MM.1S (cell line): ENCODE results near the gene ACBD4.

Experiments
- DNase-seq: peaks from one replicate; pipeline ENCODE4 v3.0.0-alpha.2; 2015
- H2AFZ ChIP-seq: fragments of 300-600 bp; sonication (generic); 2 replicates; pipeline ENCODE4 v1.6.0; 2016; ENCODE audit warnings: antibody characterized with exemption, low read length
- H3F3A ChIP-seq: fragments of 300-600 bp; sonication (generic); 2 replicates; pipeline ENCODE4 v1.6.1; 2016; ENCODE audit warnings: mild to moderate bottlenecking, antibody characterized with exemption, low read length, moderate library complexity, mixed read lengths; ENCODE audit not compliant: insufficient read depth
- H3K27ac ChIP-seq: fragments of 300-600 bp; sonication (generic); 2 replicates; pipeline ENCODE4 v1.5.1; 2016; ENCODE audit warnings: mild to moderate bottlenecking, low read length
- H3K27me3 ChIP-seq: fragments of 300-600 bp; sonication (generic); replicated peaks from 2 replicates; pipeline ENCODE4 v1.6.0; 2016; ENCODE audit warnings: low read length; ENCODE audit not compliant: insufficient read depth
- H3K36me3 ChIP-seq: fragments of 300-600 bp; sonication (generic); replicated peaks from 2 replicates; pipeline ENCODE4 v1.6.1; 2016; ENCODE audit warnings: mild to moderate bottlenecking, low read length, mixed read lengths; ENCODE audit not compliant: insufficient read depth
- H3K4me1 ChIP-seq: fragments of 300-600 bp; sonication (generic); 2 replicates; pipeline ENCODE4 v1.6.1; 2016; ENCODE audit warnings: low read length, mixed read lengths
- H3K4me2 ChIP-seq: fragments of 300-600 bp; sonication (generic); 2 replicates; pipeline ENCODE4 v1.6.0; 2016; ENCODE audit warnings: low read depth, low read length
- H3K4me3 ChIP-seq: fragments of 300-600 bp; sonication (generic); 2 replicates; pipeline ENCODE4 v1.5.1; 2016; ENCODE audit warnings: low read length, mixed read lengths
- H3K79me2 ChIP-seq: fragments of 300-600 bp; sonication (generic); 2 replicates; pipeline ENCODE4 v1.6.1; 2016; ENCODE audit warnings: mixed run types, low read length, mixed read lengths
- H3K9ac ChIP-seq: fragments of 300-600 bp; sonication (generic); 2 replicates; pipeline ENCODE4 v1.6.1; 2016; ENCODE audit warnings: low read length, mixed read lengths
- H3K9me2 ChIP-seq: fragments of 300-600 bp; sonication (generic); replicated peaks from 2 replicates; pipeline ENCODE4 v1.6.1; 2016; ENCODE audit warnings: mild to moderate bottlenecking, low read length, mixed read lengths; ENCODE audit not compliant: insufficient read depth
- H3K9me3 ChIP-seq: fragments of 300-600 bp; sonication (generic); replicated peaks from 2 replicates; pipeline ENCODE4 v1.6.1; 2016; ENCODE audit warnings: mild to moderate bottlenecking, low read length, mixed read lengths; ENCODE audit not compliant: insufficient read depth
- H4K20me1 ChIP-seq: fragments of 300-600 bp; sonication (generic); 2 replicates; pipeline ENCODE4 v1.6.1; 2016; ENCODE audit warnings: mild to moderate bottlenecking, low read length, moderate library complexity, mixed read lengths; ENCODE audit not compliant: insufficient read depth
- EZH2 ChIP-seq: fragments of 300-600 bp; sonication (generic); optimal IDR thresholded peaks from 2 replicates; pipeline ENCODE3; 2017; ENCODE audit warnings: low read depth, mild to moderate bottlenecking, antibody characterized with exemption, low read length, mixed read lengths
- EZH2phosphoT487 ChIP-seq: fragments of 300-600 bp; sonication (generic); IDR thresholded peaks from 2 replicates; pipeline ENCODE4 v1.6.1; 2018; ENCODE audit warnings: antibody characterized with exemption, low read length
- TF ChIP-seq, protein P1 (sequence below): fragments of 300-600 bp; sonication (generic); IDR thresholded peaks from 2 replicates; pipeline ENCODE4 v1.5.1; 2016; ENCODE audit warnings: antibody characterized with exemption, low read length, mixed read lengths

Gene ACBD4

DNA sequence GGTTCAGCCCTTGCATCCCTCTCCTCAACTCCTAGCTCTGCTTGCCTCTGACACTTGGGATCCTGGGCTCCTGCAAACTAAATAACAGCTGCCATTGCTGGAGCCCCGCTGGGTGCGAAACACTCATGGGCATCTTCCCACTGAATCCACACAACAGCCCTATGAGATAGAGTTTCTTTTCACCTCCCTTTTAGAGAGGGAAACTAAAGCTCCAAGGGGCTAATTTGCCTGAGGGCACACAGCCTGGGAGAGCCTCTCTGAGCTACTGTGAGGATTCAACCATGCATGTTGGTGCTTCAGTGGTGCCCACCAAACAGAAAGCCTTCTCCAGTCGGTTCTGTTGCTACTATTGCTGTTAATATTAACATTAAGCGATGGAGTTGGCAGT lies 4.0 kb downstream of the ACBD4 start:
- H4K20me1 ChIP-seq: no peaks in the 10 kb centered on the region
- no peaks in the 10 kb centered on the region for H3K27me3 ChIP-seq
- H3K4me1 ChIP-seq: peaks cover 5% of the 10 kb centered on the region
- H2AFZ ChIP-seq: no peak overlapping the region
- no peak overlapping the region for H3K9ac ChIP-seq
- H3K27ac ChIP-seq: no peak overlapping the region
- no peak overlapping the region for H3K4me3 ChIP-seq
- no peak for DNase-seq
- no peaks in the 10 kb centered on the region for H3K36me3 ChIP-seq
- H3K79me2 ChIP-seq: peaks cover 12% of the 10 kb centered on the region; the same call in 1 of the 2 replicates
- TF ChIP-seq, protein P1, sequence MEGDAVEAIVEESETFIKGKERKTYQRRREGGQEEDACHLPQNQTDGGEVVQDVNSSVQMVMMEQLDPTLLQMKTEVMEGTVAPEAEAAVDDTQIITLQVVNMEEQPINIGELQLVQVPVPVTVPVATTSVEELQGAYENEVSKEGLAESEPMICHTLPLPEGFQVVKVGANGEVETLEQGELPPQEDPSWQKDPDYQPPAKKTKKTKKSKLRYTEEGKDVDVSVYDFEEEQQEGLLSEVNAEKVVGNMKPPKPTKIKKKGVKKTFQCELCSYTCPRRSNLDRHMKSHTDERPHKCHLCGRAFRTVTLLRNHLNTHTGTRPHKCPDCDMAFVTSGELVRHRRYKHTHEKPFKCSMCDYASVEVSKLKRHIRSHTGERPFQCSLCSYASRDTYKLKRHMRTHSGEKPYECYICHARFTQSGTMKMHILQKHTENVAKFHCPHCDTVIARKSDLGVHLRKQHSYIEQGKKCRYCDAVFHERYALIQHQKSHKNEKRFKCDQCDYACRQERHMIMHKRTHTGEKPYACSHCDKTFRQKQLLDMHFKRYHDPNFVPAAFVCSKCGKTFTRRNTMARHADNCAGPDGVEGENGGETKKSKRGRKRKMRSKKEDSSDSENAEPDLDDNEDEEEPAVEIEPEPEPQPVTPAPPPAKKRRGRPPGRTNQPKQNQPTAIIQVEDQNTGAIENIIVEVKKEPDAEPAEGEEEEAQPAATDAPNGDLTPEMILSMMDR: no peak
- TF ChIP-seq EZH2phosphoT487 (no peak), EZH2 (no peak)
- no peaks in the 10 kb centered on the region for H3K9me2 ChIP-seq
- no peaks in the 10 kb centered on the region for H3F3A ChIP-seq
- H3K9me3 ChIP-seq: no peaks in the 10 kb centered on the region
- no peak overlapping the region for H3K4me2 ChIP-seq

- Histone ChIP-seq H3K4me3 (no peak overlapping the region), H2AFZ (no peak overlapping the region)
These were observed 7.7 kb downstream of the ACBD4 start for GRCh38 chr17:45143094-45143670.

DNA sequence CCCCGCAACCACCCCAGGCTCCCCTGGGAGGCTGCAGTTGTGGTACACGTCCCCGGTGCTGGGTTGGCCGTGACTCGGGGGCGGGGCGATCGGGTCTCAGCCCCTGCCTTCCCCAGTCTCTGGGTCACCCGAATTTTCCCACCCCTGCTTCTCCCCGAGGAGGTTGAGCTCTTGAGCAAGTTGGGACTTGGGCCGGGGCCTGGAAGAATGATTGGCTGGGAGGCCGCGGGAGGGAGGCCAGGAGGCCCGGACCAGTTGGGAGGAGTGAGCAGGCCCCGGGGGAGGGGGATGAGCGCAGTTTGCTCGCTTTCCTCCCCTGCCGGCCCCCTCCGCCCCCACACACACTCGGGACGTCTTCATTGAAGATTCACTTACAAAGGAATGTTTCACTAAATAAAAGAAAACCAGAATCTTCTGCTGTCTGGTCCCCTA lies 8.3 kb downstream of the ACBD4 start:
- H3K4me2 ChIP-seq: no peak overlapping the region
- TF ChIP-seq EZH2 (no peak), EZH2phosphoT487 (no peak)
- TF ChIP-seq, protein P1: no peak
- no peak overlapping the region for H3K9ac ChIP-seq
- no peaks in the 10 kb centered on the region for H4K20me1 ChIP-seq
- DNase-seq: no peak
- no peaks in the 10 kb centered on the region for H3K36me3 ChIP-seq
- H3K9me2 ChIP-seq: no peaks in the 10 kb centered on the region
- H2AFZ ChIP-seq: no peak overlapping the region
- no peaks in the 10 kb centered on the region for H3K27me3 ChIP-seq
- peaks cover 2% of the 10 kb centered on the region; the same call in 1 of the 2 replicates for H3K79me2 ChIP-seq
- H3K4me3 ChIP-seq: no peak overlapping the region
- H3F3A ChIP-seq: peaks cover 7% of the 10 kb centered on the region; the same call in 1 of the 2 replicates
- H3K4me1 ChIP-seq: no peaks in the 10 kb centered on the region
- H3K9me3 ChIP-seq: no peaks in the 10 kb centered on the region
- H3K27ac ChIP-seq: no peak overlapping the region

More at GRCh38 chr17:45143094-45143670, 7.7 kb downstream of the ACBD4 start:
- no peak for DNase-seq
- H3K9me2 ChIP-seq: no peaks in the 10 kb centered on the region
- H3K36me3 ChIP-seq: no peaks in the 10 kb centered on the region
- no peaks in the 10 kb centered on the region for H3K79me2 ChIP-seq
- H3K4me1 ChIP-seq: no peaks in the 10 kb centered on the region
- no peak overlapping the region for H3K9ac ChIP-seq
- no peak overlapping the region for H3K4me2 ChIP-seq
- peaks cover 2% of the 10 kb centered on the region; the same call in 1 of the 2 replicates for H3F3A ChIP-seq
- no peaks in the 10 kb centered on the region for H3K27me3 ChIP-seq
- H3K27ac ChIP-seq: no peak overlapping the region
- H4K20me1 ChIP-seq: no peaks in the 10 kb centered on the region
- TF ChIP-seq EZH2phosphoT487: no peak
- no peak for TF ChIP-seq EZH2
- TF ChIP-seq, protein P1: no peak
- H3K9me3 ChIP-seq: no peaks in the 10 kb centered on the region
